ENCODE measurements around the gene SRSF12.

Gene SRSF12

DNA sequence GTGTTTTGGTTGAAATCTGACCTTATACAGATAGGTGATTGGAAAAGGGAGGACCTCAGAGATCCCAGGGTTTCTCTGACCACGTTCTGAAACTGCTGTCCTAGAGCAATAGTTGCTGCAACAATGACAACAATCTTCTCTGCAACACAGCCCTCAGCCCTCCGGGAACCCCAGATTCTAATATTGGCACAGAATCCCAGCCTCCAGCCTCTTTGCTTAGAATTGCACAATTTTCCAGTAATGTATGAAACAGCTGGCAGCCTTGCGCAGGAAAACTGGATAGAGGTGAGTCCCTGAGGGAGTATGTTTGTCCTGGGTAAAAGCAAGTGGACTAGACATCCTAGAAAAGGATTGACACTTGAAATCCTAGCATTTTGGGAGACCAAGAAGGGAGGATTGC lies 67.7 kb downstream of the SRSF12 start:
- TF ChIP-seq ESRRG (CRISPR knock-in tag; IDR thresholded peaks at IDR 0.05), result no peak
- TF ChIP-seq ISL1 (CRISPR knock-in tag; IDR thresholded peaks at IDR 0.05), result no peak
- TF ChIP-seq, protein P1, sequence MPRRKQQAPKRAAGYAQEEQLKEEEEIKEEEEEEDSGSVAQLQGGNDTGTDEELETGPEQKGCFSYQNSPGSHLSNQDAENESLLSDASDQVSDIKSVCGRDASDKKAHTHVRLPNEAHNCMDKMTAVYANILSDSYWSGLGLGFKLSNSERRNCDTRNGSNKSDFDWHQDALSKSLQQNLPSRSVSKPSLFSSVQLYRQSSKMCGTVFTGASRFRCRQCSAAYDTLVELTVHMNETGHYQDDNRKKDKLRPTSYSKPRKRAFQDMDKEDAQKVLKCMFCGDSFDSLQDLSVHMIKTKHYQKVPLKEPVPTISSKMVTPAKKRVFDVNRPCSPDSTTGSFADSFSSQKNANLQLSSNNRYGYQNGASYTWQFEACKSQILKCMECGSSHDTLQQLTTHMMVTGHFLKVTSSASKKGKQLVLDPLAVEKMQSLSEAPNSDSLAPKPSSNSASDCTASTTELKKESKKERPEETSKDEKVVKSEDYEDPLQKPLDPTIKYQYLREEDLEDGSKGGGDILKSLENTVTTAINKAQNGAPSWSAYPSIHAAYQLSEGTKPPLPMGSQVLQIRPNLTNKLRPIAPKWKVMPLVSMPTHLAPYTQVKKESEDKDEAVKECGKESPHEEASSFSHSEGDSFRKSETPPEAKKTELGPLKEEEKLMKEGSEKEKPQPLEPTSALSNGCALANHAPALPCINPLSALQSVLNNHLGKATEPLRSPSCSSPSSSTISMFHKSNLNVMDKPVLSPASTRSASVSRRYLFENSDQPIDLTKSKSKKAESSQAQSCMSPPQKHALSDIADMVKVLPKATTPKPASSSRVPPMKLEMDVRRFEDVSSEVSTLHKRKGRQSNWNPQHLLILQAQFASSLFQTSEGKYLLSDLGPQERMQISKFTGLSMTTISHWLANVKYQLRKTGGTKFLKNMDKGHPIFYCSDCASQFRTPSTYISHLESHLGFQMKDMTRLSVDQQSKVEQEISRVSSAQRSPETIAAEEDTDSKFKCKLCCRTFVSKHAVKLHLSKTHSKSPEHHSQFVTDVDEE (CRISPR knock-in tag; IDR thresholded peaks at IDR 0.05), result no peak
- no peak for TF ChIP-seq PPARA (CRISPR knock-in tag; IDR thresholded peaks at IDR 0.05; ENCODE audit: borderline replicate concordance)
- TF ChIP-seq CSDC2 (CRISPR knock-in tag; IDR thresholded peaks at IDR 0.05), result no peak
- TF ChIP-seq, protein P2, sequence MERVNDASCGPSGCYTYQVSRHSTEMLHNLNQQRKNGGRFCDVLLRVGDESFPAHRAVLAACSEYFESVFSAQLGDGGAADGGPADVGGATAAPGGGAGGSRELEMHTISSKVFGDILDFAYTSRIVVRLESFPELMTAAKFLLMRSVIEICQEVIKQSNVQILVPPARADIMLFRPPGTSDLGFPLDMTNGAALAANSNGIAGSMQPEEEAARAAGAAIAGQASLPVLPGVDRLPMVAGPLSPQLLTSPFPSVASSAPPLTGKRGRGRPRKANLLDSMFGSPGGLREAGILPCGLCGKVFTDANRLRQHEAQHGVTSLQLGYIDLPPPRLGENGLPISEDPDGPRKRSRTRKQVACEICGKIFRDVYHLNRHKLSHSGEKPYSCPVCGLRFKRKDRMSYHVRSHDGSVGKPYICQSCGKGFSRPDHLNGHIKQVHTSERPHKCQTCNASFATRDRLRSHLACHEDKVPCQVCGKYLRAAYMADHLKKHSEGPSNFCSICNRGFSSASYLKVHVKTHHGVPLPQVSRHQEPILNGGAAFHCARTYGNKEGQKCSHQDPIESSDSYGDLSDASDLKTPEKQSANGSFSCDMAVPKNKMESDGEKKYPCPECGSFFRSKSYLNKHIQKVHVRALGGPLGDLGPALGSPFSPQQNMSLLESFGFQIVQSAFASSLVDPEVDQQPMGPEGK (CRISPR knock-in tag; IDR thresholded peaks at IDR 0.05; ENCODE audit: borderline replicate concordance), result no peak
- TF ChIP-seq ZNF8 (CRISPR knock-in tag; IDR thresholded peaks at IDR 0.05), result no peak
- ATAC-seq, result no peak

- ATAC-seq, result peak; percentile 66; the same call in 2 of the 3 replicates
- TF ChIP-seq PPARA (CRISPR knock-in tag; IDR thresholded peaks at IDR 0.05; ENCODE audit: borderline replicate concordance), result no peak
- no peak for TF ChIP-seq CSRNP3 (CRISPR knock-in tag; IDR thresholded peaks at IDR 0.05)
- TF ChIP-seq TCF4 (CRISPR knock-in tag; IDR thresholded peaks at IDR 0.05; ENCODE audit: borderline replicate concordance), result no peak
- TF ChIP-seq CSDC2 (CRISPR knock-in tag; IDR thresholded peaks at IDR 0.05), result no peak
- TF ChIP-seq ZNF8 (CRISPR knock-in tag; IDR thresholded peaks at IDR 0.05), result no peak
- TF ChIP-seq, protein P2 (CRISPR knock-in tag; IDR thresholded peaks at IDR 0.05; ENCODE audit: borderline replicate concordance), result no peak
- TF ChIP-seq, protein P1 (CRISPR knock-in tag; IDR thresholded peaks at IDR 0.05), result no peak
- TF ChIP-seq ZFP3 (CRISPR knock-in tag; IDR thresholded peaks at IDR 0.05), result no peak
- TF ChIP-seq, protein P3, sequence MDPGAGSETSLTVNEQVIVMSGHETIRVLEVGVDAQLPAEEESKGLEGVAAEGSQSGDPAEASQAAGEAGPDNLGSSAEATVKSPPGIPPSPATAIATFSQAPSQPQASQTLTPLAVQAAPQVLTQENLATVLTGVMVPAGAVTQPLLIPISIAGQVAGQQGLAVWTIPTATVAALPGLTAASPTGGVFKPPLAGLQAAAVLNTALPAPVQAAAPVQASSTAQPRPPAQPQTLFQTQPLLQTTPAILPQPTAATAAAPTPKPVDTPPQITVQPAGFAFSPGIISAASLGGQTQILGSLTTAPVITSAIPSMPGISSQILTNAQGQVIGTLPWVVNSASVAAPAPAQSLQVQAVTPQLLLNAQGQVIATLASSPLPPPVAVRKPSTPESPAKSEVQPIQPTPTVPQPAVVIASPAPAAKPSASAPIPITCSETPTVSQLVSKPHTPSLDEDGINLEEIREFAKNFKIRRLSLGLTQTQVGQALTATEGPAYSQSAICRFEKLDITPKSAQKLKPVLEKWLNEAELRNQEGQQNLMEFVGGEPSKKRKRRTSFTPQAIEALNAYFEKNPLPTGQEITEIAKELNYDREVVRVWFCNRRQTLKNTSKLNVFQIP (CRISPR knock-in tag; IDR thresholded peaks at IDR 0.05; ENCODE audit: borderline replicate concordance, low read depth), result no peak
- no peak for TF ChIP-seq RARB (CRISPR knock-in tag; IDR thresholded peaks at IDR 0.05)
- no peak for TF ChIP-seq ZC3H10 (CRISPR knock-in tag; IDR thresholded peaks at IDR 0.05)
- no peak for TF ChIP-seq ESRRG (CRISPR knock-in tag; IDR thresholded peaks at IDR 0.05)
- TF ChIP-seq TOX (CRISPR knock-in tag; IDR thresholded peaks at IDR 0.05; ENCODE audit: borderline replicate concordance), result no peak
- no peak for TF ChIP-seq BACH2 (CRISPR knock-in tag; IDR thresholded peaks at IDR 0.05; ENCODE audit: borderline replicate concordance)
- no peak for TF ChIP-seq ZFP30 (CRISPR knock-in tag; IDR thresholded peaks at IDR 0.05)
- TF ChIP-seq ARNTL (CRISPR knock-in tag; IDR thresholded peaks at IDR 0.05; ENCODE audit: borderline replicate concordance, low read depth), result no peak
- no peak for TF ChIP-seq ZNF565 (CRISPR knock-in tag; conservative IDR thresholded peaks at IDR 0.05; ENCODE audit: low read depth)
- TF ChIP-seq ZNF70 (CRISPR knock-in tag; IDR thresholded peaks at IDR 0.05), result no peak
- no peak for TF ChIP-seq ISL1 (CRISPR knock-in tag; IDR thresholded peaks at IDR 0.05)
Measured at GRCh38 chr6:89048985-89049384, 68.9 kb downstream of the SRSF12 start.

Data from SK-N-SH treated with all-trans-retinoic acid at 6 μM for 48 hours (cell line).